Spleen (tissue), 11 donors: ENCODE data around the gene GP1BB. TPM values are rescaled to one million over a fixed set of nuclear protein-coding genes. Genes with fewer than 3 reads are reported as not detected.

Experiments
- DNase-seq: peaks from one replicate; pipeline ENCODE4 v3.0.0-alpha.2; 2020
- H3K27ac ChIP-seq, 8 donors: fragments of 200-600 bp; sonication (generic) in 7 of 8; 1 replicate in 4 of 8; 2 replicates in 4 of 8; pipeline versions ENCODE4 v1.5.0 to v1.8.0; 2016 to 2021; ENCODE audit warnings: inconsistent platforms in 4 of 8, mild to moderate bottlenecking in 4 of 8, moderate library complexity in 1 of 8
- H3K27me3 ChIP-seq, 7 donors: fragments of 200-600 bp; sonication (generic) in 6 of 7; replicated peaks in 1 of 7; 1 replicate in 4 of 7; 2 replicates in 3 of 7; pipeline versions ENCODE4 v1.5.0 to v1.8.0; 2016 to 2021; ENCODE audit warnings: inconsistent platforms in 3 of 7, mild to moderate bottlenecking in 1 of 7
- H3K36me3 ChIP-seq, 6 donors: fragments of 200-600 bp; sonication (generic) in 5 of 6; 1 replicate in 4 of 6; 2 replicates in 2 of 6; pipeline versions ENCODE4 v1.5.0 to v1.8.0; 2016 to 2021; ENCODE audit warnings: inconsistent platforms in 2 of 6
- H3K4me1 ChIP-seq, 6 donors: fragments of 200-600 bp; sonication (generic) in 5 of 6; 1 replicate in 3 of 6; 2 replicates in 3 of 6; pipeline versions ENCODE4 v1.5.0 to v1.8.0; 2016 to 2021; ENCODE audit warnings: inconsistent platforms in 3 of 6
- H3K4me3 ChIP-seq, 8 donors: fragments of 200-600 bp; sonication (generic) in 7 of 8; 1 replicate in 4 of 8; 2 replicates in 4 of 8; pipeline versions ENCODE4 v1.5.0 to v1.8.0; 2016 to 2021; ENCODE audit warnings: inconsistent platforms in 4 of 8, mild to moderate bottlenecking in 4 of 8, moderate library complexity in 2 of 8
- H3K9me3 ChIP-seq, 8 donors: fragments of 200-600 bp; sonication (generic) in 7 of 8; 1 replicate in 4 of 8; 2 replicates in 4 of 8; pipeline versions ENCODE4 v1.5.0 to v1.8.0; 2016 to 2021; ENCODE audit warnings: inconsistent platforms in 4 of 8
- CTCF ChIP-seq, 11 experiments: fragments of 200-600 bp in 7 of 11; fragments of 450-650 bp in 4 of 11; sonication (generic) in 4 of 11; IDR thresholded peaks in 8 of 11; conservative IDR thresholded peaks in 3 of 11; 1 replicate in 7 of 11; 2 replicates in 4 of 11; pipeline versions ENCODE4 v1.4.0 to v1.8.0; 2016 to 2021; ENCODE audit warnings: antibody characterized with exemption in 11 of 11, inconsistent platforms in 4 of 11, mild to moderate bottlenecking in 1 of 11
- POLR2A ChIP-seq, 3 donors: fragments of 450-650 bp; IDR thresholded peaks; one replicate each; pipeline ENCODE4 v1.5.1; 2017; ENCODE audit warnings: antibody characterized with exemption in 3 of 3, mild to moderate bottlenecking in 1 of 3
- POLR2AphosphoS5 ChIP-seq, 3 donors: sonication (generic); formaldehyde crosslinking; IDR thresholded peaks; one replicate each; pipeline ENCODE4 v1.5.1; 2017; ENCODE audit warnings: antibody characterized with exemption in 3 of 3
- WGBS, 5 donors: extraction: QIAGEN DNeasy Blood & Tissue Kit in 3 of 5; methylation state at CpG; one replicate each; pipeline versions ENCODE4 v1.1.5 to v1.1.7; 2013 to 2018; 5-methylcytosine and 5-hydroxymethylcytosine counted together
- intact Hi-C: fragments of 100-400 bp; cut with DNase I; formaldehyde crosslinking; loops from one replicate; pipeline ENCODE4 v1.15.0; 2023; ENCODE audit warnings: low total_unique reads
- polyA plus RNA-seq, 3 donors: library from polyadenylated mRNA; stranded (reverse); fragments of 200-250 nt; gene quantifications; one replicate each; pipeline ENCODE4 v1.2.1, GENCODE V29; 2013
- total RNA-seq, 7 donors: library from RNA; depleted of rRNA in 3 of 7; stranded (reverse); fragments of >200 nt in 3 of 7; fragmentation: NEBNext Ultra II Directional in 4 of 7; extraction: Animal tissue kit (Norgen Biotek cat#: 25700) in 4 of 7; gene quantifications; one replicate each; pipeline versions ENCODE4 v1.1.0 to v1.2.1, GENCODE V29; 2016 to 2021
- donor health status: healthy with polysubstance abuse.
- donor health status: DM: no; HTN: no; CAD: no; lungs with moderate emphysema.
- donor health status: DM: no; HTN: no; CAD: no.
- donor health status: Bipolar disorder and iron deficiency.
- donor health status: healthy.
- donor health status: DM: no; HTN: no; CAD: no.
- donor health status: DM: yes; HTN: yes; CAD: no.

GP1BB gene
- total and polyA plus RNA-seq, 10 donors = 4.2 to 25.4 (median 13.1) TPM

- peak; percentile 4 for DNase-seq
- TF ChIP-seq POLR2AphosphoS5 (IDR thresholded peaks at IDR 0.05) = no peak
- no peak for TF ChIP-seq POLR2A (IDR thresholded peaks at IDR 0.05)
- no peak for TF ChIP-seq CTCF (IDR thresholded peaks at IDR 0.05 in 8 of 11, conservative IDR thresholded peaks at IDR 0.05 in 3 of 11)
- intact Hi-C loops = no loop called here
- H3K9me3 ChIP-seq = no peaks in the 10 kb centered on the region
- H3K4me1 ChIP-seq = peaks cover 0 to 12% (median 0%) of the 10 kb centered on the region in 6 donors
- H3K27me3 ChIP-seq = peaks cover 0 to 49% (median 12%) of the 10 kb centered on the region in 7 donors
- no peak overlapping the region for H3K4me3 ChIP-seq
- 78 to 85% (median 81%) methylated on average over 10 of the region's 10 CpGs for WGBS, 5 donors
- H3K36me3 ChIP-seq = no peaks in the 10 kb centered on the region
- H3K27ac ChIP-seq = no peak overlapping the region
These were observed 21.8 kb upstream of the GP1BB start for GRCh38 chr22:19701420-19702145.

- 44 to 65% (median 63%) methylated on average over 8 to 9 of the region's 9 CpGs for WGBS, 5 donors
- no peak overlapping the region for H3K27ac ChIP-seq
- H3K4me3 ChIP-seq = no peak overlapping the region
- H3K27me3 ChIP-seq = peaks cover 0 to 70% (median 12%) of the 10 kb centered on the region in 7 donors
- H3K9me3 ChIP-seq = no peaks in the 10 kb centered on the region
- H3K36me3 ChIP-seq = no peaks in the 10 kb centered on the region
- intact Hi-C loops = no loop called here
- peak; percentile 66 for DNase-seq
- peaks cover 0 to 20% (median 2%) of the 10 kb centered on the region in 6 donors for H3K4me1 ChIP-seq
- TF ChIP-seq CTCF (IDR thresholded peaks at IDR 0.05 in 8 of 11, conservative IDR thresholded peaks at IDR 0.05 in 3 of 11) (no peak), POLR2A (IDR thresholded peaks at IDR 0.05) (no peak), POLR2AphosphoS5 (IDR thresholded peaks at IDR 0.05) (no peak)
These were observed 19.5 kb upstream of the GP1BB start for GRCh38 chr22:19703869-19704268.

- no peak overlapping the region for H3K27ac ChIP-seq
- no peak overlapping the region for H3K4me3 ChIP-seq
- intact Hi-C loops = no loop called here
- H3K4me1 ChIP-seq = peaks cover 0 to 20% (median 2%) of the 10 kb centered on the region in 6 donors
- no peaks in the 10 kb centered on the region for H3K9me3 ChIP-seq
- 87 to 92% (median 90%) methylated on average over 10 to 15 of the region's 15 CpGs for whole genome bisulfite sequencing, 5 donors
- DNase-seq = peak; percentile 53
- TF ChIP-seq CTCF (IDR thresholded peaks at IDR 0.05 in 8 of 11, conservative IDR thresholded peaks at IDR 0.05 in 3 of 11) = no peak
- no peak for TF ChIP-seq POLR2A (IDR thresholded peaks at IDR 0.05)
- TF ChIP-seq POLR2AphosphoS5 (IDR thresholded peaks at IDR 0.05) = no peak
- peaks cover 0 to 76% (median 12%) of the 10 kb centered on the region in 7 donors for H3K27me3 ChIP-seq
- H3K36me3 ChIP-seq = no peaks in the 10 kb centered on the region
These were observed 18.9 kb upstream of the GP1BB start for GRCh38 chr22:19704355-19705015.
